Activated CD4-positive, alpha-beta T cell treated with anti-CD3 and anti-CD28 coated beads, Interleukin-2, Interleukin-6, amounts not matched to agents 100 ng/mL and 50 ng/mL, durations not matched to agents 16 hours and 8 hours (primary cell): Measurements from ENCODE around the gene BSPRY.

Experiments used
- DNase-seq: peaks from one replicate; pipeline ENCODE4 v3.0.0-alpha.2; 2020

BSPRY gene

GRCh38 chr9:113349445-113350094, at the start of gene BSPRY:
TSS of gene BSPRY (plus strand) at chr9:113349541. CDS start at chr9:113349580, 39 bp downstream.
- peak; percentile 63 for DNase-seq

GRCh38 chr9:113299800-113300292, 49.5 kb upstream of the BSPRY start:
- no peak for DNase-seq

GRCh38 chr9:113301548-113301947, 47.8 kb upstream of the BSPRY start:
- no peak for DNase-seq

- DNase-seq, result no peak
Observed at GRCh38 chr9:113302792-113303418, 46.4 kb upstream of the BSPRY start, which contains the start of gene RNF183. TSS of gene RNF183 (minus strand) at chr9:113303376. CDS start at chr9:113298184, 5,192 bp downstream.

- DNase-seq, result no peak
Observed at GRCh38 chr9:113306566-113306965, 42.8 kb upstream of the BSPRY start.

- no peak for DNase-seq
Observed at GRCh38 chr9:113307396-113307975, 41.9 kb upstream of the BSPRY start.

GRCh38 chr9:113309204-113309813, 40.0 kb upstream of the BSPRY start:
- DNase-seq, result peak; percentile 53

GRCh38 chr9:113310538-113310937, 38.8 kb upstream of the BSPRY start:
- no peak for DNase-seq

- DNase-seq, result no peak
Observed at GRCh38 chr9:113311961-113312360, 37.4 kb upstream of the BSPRY start.

- no peak for DNase-seq
Observed at GRCh38 chr9:113313261-113313660, 36.1 kb upstream of the BSPRY start.

- no peak for DNase-seq
Observed at GRCh38 chr9:113315231-113315630, 34.1 kb upstream of the BSPRY start.

GRCh38 chr9:113316030-113316429, 33.3 kb upstream of the BSPRY start:
- no peak for DNase-seq

- DNase-seq, result no peak
Observed at GRCh38 chr9:113317777-113318176, 31.6 kb upstream of the BSPRY start.

- no peak for DNase-seq
Observed at GRCh38 chr9:113319054-113319453, 30.3 kb upstream of the BSPRY start.

GRCh38 chr9:113320051-113320450, 29.3 kb upstream of the BSPRY start:
- no peak for DNase-seq

GRCh38 chr9:113322671-113323070, 26.7 kb upstream of the BSPRY start:
- DNase-seq, result no peak

- DNase-seq, result no peak
Observed at GRCh38 chr9:113326230-113326629, 23.1 kb upstream of the BSPRY start.

- DNase-seq, result no peak
Observed at GRCh38 chr9:113328045-113328782, 21.1 kb upstream of the BSPRY start.

- DNase-seq, result no peak
Observed at GRCh38 chr9:113331780-113332179, 17.6 kb upstream of the BSPRY start.

GRCh38 chr9:113337714-113338113, 11.6 kb upstream of the BSPRY start:
- no peak for DNase-seq

- DNase-seq, result peak; percentile 90
Observed at GRCh38 chr9:113340011-113340699, 9.2 kb upstream of the BSPRY start, which contains the start of gene WDR31. TSS of gene WDR31 (minus strand) at chr9:113340275. CDS start at chr9:113332022, 8,253 bp downstream.
